K562 (cell line): ENCODE results near the gene HK1. TPM values are rescaled to one million over a fixed set of nuclear protein-coding genes. Genes with fewer than 3 reads are reported as not detected.
A peak's percentile ranks its signal among the peaks of the same experiment; 100 is the strongest.

Experiments
- ATAC-seq: fragments of 200-7000 bp; cut with Tn5 transposase; 3 replicates; pipeline ENCODE4 v1.9.1; 2020; ENCODE audit warnings: moderate library complexity
- BruUV-seq: library from RNA; stranded (reverse); fragments of 400-500 nt; replicated peaks from 2 replicates; lab custom pipeline; 2021; lab: Mats Ljungman, UMichigan
- CTCF ChIA-PET: fragments of 300-600 bp; formaldehyde crosslinking; extraction: SDS; loops from one replicate; lab custom pipeline; 2021; ENCODE audit warnings: low intra/inter-chr PET ratio; lab: Yijun Ruan, JAX
- POLR2A ChIA-PET: fragments of 300-600, 350-650 bp; sonication (Branson Sonifier 250); formaldehyde crosslinking; extraction: SDS; loops from one replicate; lab custom pipeline; 2021; ENCODE audit warnings: antibody characterized with exemption, inconsistent platforms; lab: Yijun Ruan, JAX
- DNase-seq, 4 experiments: peaks; one replicate each; pipeline versions ENCODE4 v3.0.0 to v3.0.0-alpha.2; 2011 to 2018; ENCODE audit warnings: low spot score in 3 of 4, mixed read lengths in 3 of 4; ENCODE audit errors: extremely low read depth in 1 of 4
- FAIRE-seq: peaks from 2 replicates; lab custom pipeline; 2011; peaks lifted over from hg19 to GRCh38; lab: Jason Lieb, UNC
- H2AFZ ChIP-seq: 2 replicates; pipeline ENCODE4 v1.6.0; 2011; ENCODE audit warnings: low read depth, low read length, control low read depth, inconsistent platforms
- H3K27ac ChIP-seq: fragments of 200-600 bp; 3 replicates; pipeline ENCODE4 v1.8.0; 2011; ENCODE audit warnings: low read depth, mild to moderate bottlenecking, control low read depth, inconsistent platforms, low read length, moderate library complexity, mixed read lengths; ENCODE audit errors: extremely low read depth
- H3K27me3 ChIP-seq, 2 experiments: fragments of 300-600 bp in 1 of 2; 2 replicates in 1 of 2; 3 replicates in 1 of 2; pipeline versions ENCODE4 v1.6.0 to v1.8.0; 2011; ENCODE audit warnings: inconsistent platforms in 2 of 2, low read length in 2 of 2, mild to moderate bottlenecking in 1 of 2, mixed read lengths in 1 of 2, moderate library complexity in 1 of 2; ENCODE audit not compliant: control insufficient read depth in 2 of 2, insufficient read depth in 2 of 2
- H3K36me3 ChIP-seq: fragments of 300-600 bp; 3 replicates; pipeline ENCODE4 v1.8.0; 2011; ENCODE audit warnings: mild to moderate bottlenecking, low read length, inconsistent platforms; ENCODE audit not compliant: control insufficient read depth, insufficient read depth
- H3K4me1 ChIP-seq, 2 experiments: fragments of 200-600 bp in 1 of 2; replicated peaks in 1 of 2; 2 replicates in 1 of 2; 3 replicates in 1 of 2; pipeline versions ENCODE4 v1.5.1 to v1.8.0; 2011; ENCODE audit warnings: inconsistent platforms in 2 of 2, low read length in 2 of 2, mild to moderate bottlenecking in 1 of 2, mixed read lengths in 1 of 2, moderate library complexity in 1 of 2; ENCODE audit not compliant: control insufficient read depth in 2 of 2, insufficient read depth in 2 of 2
- H3K4me2 ChIP-seq: 2 replicates; pipeline ENCODE4 v1.6.1; 2011; ENCODE audit warnings: low read length, control low read depth, inconsistent platforms, mixed read lengths; ENCODE audit not compliant: insufficient read depth
- H3K4me3 ChIP-seq: fragments of 200-600 bp; sonication (generic), shearing (Covaris generic); 2 replicates; pipeline ENCODE4 v1.5.1; 2016; ENCODE audit warnings: control low read depth, inconsistent platforms
- H3K79me2 ChIP-seq: fragments of 200-600 bp; 3 replicates; pipeline ENCODE4 v1.8.0; 2011; ENCODE audit warnings: low read length, inconsistent platforms; ENCODE audit not compliant: control insufficient read depth, insufficient read depth
- H3K9ac ChIP-seq, 2 experiments: 2 replicates each; pipeline versions ENCODE4 v1.6.0 to v1.6.1; 2011; ENCODE audit warnings: low read depth in 2 of 2, low read length in 2 of 2, control low read depth in 1 of 2, inconsistent platforms in 1 of 2, mild to moderate bottlenecking in 1 of 2, mixed read lengths in 1 of 2; ENCODE audit not compliant: insufficient read depth in 1 of 2
- H3K9me1 ChIP-seq: one replicate; pipeline ENCODE4 v1.6.0; 2011; ENCODE audit warnings: inconsistent platforms, mild to moderate bottlenecking, low read length, moderate library complexity; ENCODE audit not compliant: control insufficient read depth, insufficient read depth
- H3K9me3 ChIP-seq: replicated peaks from 2 replicates; pipeline ENCODE4 v1.5.1; 2011; ENCODE audit warnings: low read depth, low read length, inconsistent platforms; ENCODE audit not compliant: control insufficient read depth, insufficient read depth
- H4K20me1 ChIP-seq: replicated peaks from 2 replicates; pipeline ENCODE4 v1.6.1; 2011; ENCODE audit warnings: low read length, inconsistent platforms, mixed read lengths; ENCODE audit not compliant: control insufficient read depth, insufficient read depth
- BMI1 ChIP-seq: fragments of 150-350 bp; IDR thresholded peaks from 2 replicates; pipeline ENCODE4 v1.6.1; 2014; ENCODE audit warnings: low read length
- FUS ChIP-seq: fragments of 200-400 bp; formaldehyde crosslinking; optimal IDR thresholded peaks from 2 replicates; pipeline ENCODE3; 2017; ENCODE audit warnings: low read depth, low read length
- MCM5 ChIP-seq: fragments of 450-650 bp; IDR thresholded peaks from 2 replicates; pipeline ENCODE4 v1.6.1; 2016; ENCODE audit warnings: low read depth
- MYNN ChIP-seq, 2 experiments: sonication (generic); formaldehyde crosslinking in 1 of 2; IDR thresholded peaks; 2 replicates each; pipeline versions ENCODE4 v1.5.0 to v1.6.1; 2016 to 2020; ENCODE audit warnings: antibody characterized with exemption in 1 of 2, missing genetic modification reagents in 1 of 2
- NFATC3 ChIP-seq: fragments of 450-650 bp; IDR thresholded peaks from 2 replicates; pipeline ENCODE4 v1.6.1; 2017; ENCODE audit warnings: mild to moderate bottlenecking
- NFXL1 ChIP-seq: fragments of 450-650 bp; formaldehyde crosslinking; IDR thresholded peaks from 2 replicates; pipeline ENCODE4 v1.4.0; 2021; ENCODE audit warnings: mild to moderate bottlenecking
- POLR2A ChIP-seq: fragments of 450-650 bp; conservative IDR thresholded peaks from 2 replicates; pipeline ENCODE4 v1.6.1; 2016
- RFX7 ChIP-seq: fragments of 250-450 bp; sonication (Bioruptor Pico); IDR thresholded peaks from 2 replicates; pipeline ENCODE4 v1.5.1; 2021; ENCODE audit warnings: mild to moderate bottlenecking
- SRSF7 ChIP-seq: fragments of 200-400 bp; formaldehyde crosslinking; optimal IDR thresholded peaks from 2 replicates; pipeline ENCODE3; 2017; ENCODE audit warnings: mild to moderate bottlenecking, low read depth, low read length
- ZNF24 ChIP-seq: fragments of 450-650 bp; IDR thresholded peaks from 2 replicates; pipeline ENCODE4 v1.6.1; 2016
- WGBS: fragments of 100-300 bp; shearing (Covaris generic); methylation state at CpG from one replicate; pipeline ENCODE4 v1.1.6; 2016; ENCODE audit warnings: low coverage, mixed read lengths; ENCODE audit not compliant: insufficient coverage; ENCODE audit errors: missing lambda C conversion rate; 5-methylcytosine and 5-hydroxymethylcytosine counted together
- in situ Hi-C: fragments of 300-500 bp; cut with MboI; formaldehyde crosslinking; loops from 4 replicates; pipeline ENCODE4 v1.15.0; 2018; ENCODE audit warnings: inconsistent platforms, mixed read lengths
- intact Hi-C: fragments of 100-400 bp; cut with micrococcal nuclease; formaldehyde crosslinking; loops from 2 replicates; pipeline ENCODE4 v1.14.2; 2022
- polyA plus RNA-seq, 8 experiments: library from polyadenylated mRNA; depleted of rRNA in 4 of 8; stranded (reverse) in 5 of 8; unstranded in 3 of 8; fragments of >200 nt; fragmentation: Nextera tagmentation in 2 of 8; fragmentation: Illumina TruSeq in 1 of 8; extraction: Ambion mirVana in 2 of 8; extraction: Trizol in 1 of 8; gene quantifications; 2 replicates each; pipeline versions ENCODE4 v1.2.1 to v1.2.3, GENCODE V29; 2011 to 2014; ENCODE audit warnings: inconsistent platforms in 1 of 8, missing spikeins in 1 of 8
- total RNA-seq, 7 experiments: library from RNA; depleted of rRNA in 6 of 7; stranded (reverse); fragments of >200 nt in 6 of 7; fragmentation: Illumina TruSeq in 2 of 7; extraction: Trizol in 2 of 7; gene quantifications; 2 replicates each; pipeline versions ENCODE4 v1.2.1 to v1.2.3, GENCODE V29; 2011 to 2021; ENCODE audit warnings: low replicate concordance in 1 of 7
- TF ChIP-seq, protein P1 (sequence below): fragments of 250-450 bp; sonication (Bioruptor Pico); IDR thresholded peaks from 2 replicates; pipeline ENCODE4 v1.4.0; 2020; ENCODE audit warnings: mild to moderate bottlenecking, moderate library complexity

HK1 gene
- total and polyA plus RNA-seq, 9 of the 15 experiments (the other 6 are each of a cell fraction or from before 2014, with no cell fraction given): 29.2 to 444 (median 193) TPM

DNA sequence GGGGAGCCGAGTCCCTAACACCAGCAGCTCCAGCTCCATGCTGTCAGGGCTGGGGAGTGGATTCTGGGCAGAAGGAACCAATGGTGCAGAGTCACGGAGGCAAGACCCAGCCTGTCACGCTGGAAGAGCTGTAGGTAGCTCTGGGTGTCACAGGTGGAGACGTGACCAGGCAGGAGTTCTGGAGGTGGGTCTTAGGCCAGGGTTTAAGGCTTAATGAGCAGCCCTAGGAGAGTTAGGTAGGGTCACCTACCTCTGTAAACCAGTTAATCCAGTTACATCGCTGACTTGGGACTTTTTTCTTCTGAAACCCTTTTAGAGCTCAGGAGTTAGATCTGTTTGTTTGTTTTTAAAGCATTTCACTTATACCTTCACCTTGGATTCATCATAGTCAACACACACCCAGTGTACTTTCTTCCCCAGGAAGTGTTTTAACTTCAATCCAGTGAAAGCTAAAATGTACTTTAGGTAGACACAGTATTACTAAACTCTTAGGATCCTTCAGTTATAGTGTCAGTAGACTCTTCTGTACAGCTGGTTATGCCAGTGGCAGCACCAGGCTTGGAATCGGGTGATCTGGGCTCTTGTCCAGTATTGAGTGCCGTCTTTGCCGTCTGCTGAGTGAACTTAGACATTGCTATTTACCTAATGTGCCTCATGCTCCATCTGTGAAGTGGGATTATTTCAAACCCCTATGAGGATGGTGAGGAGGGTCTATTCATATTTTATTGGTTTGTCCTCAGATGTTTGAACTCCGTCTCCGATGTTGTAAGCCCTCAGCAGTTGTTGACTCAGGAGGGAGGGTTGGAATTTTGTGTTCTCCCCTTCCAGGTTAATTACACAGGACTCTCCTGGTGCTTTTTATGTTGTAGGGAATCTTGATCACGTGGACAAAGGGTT lies 107.4 kb downstream of the HK1 start:
- no peaks in the 10 kb centered on the region for H3K79me2 ChIP-seq
- H2AFZ ChIP-seq: no peak overlapping the region
- peaks cover 99% of the 10 kb centered on the region for H3K36me3 ChIP-seq
- in situ Hi-C loops (loop anchor here (5.0 kb wide), 1 partner anchor 138 kb away; no protein-coding TSS in a partner anchor), intact Hi-C loops (no loop called here)
- BruUV-seq: no TSS peak
- 0 out of 4 replicates have a peak overlapping the region, but pooled peaks of 1 of the 2 experiments have one; percentile 54 for H3K9ac ChIP-seq
- H3K9me3 ChIP-seq: no peaks in the 10 kb centered on the region
- ChIA-PET POLR2A (interaction anchor here (0.6 to 0.8 kb wide), 4 partner anchors 13 to 113 kb away, joined by 3 read pairs; no protein-coding TSS in a partner anchor), CTCF (no interaction called here)
- 94% methylated on average over 11 of the region's 11 CpGs for WGBS
- no peak for DNase-seq
- peaks cover 17% of the 10 kb centered on the region; the same call in 1 of the 2 replicates for H4K20me1 ChIP-seq
- H3K4me1 ChIP-seq: peaks cover 13% of the 10 kb centered on the region in 2 experiments; a peak in 4 of 5 replicates
- no peaks in the 10 kb centered on the region for H3K9me1 ChIP-seq
- no peak overlapping the region for H3K4me2 ChIP-seq
- no peaks in the 10 kb centered on the region for H3K27me3 ChIP-seq
- H3K4me3 ChIP-seq: no peak overlapping the region
- FAIRE-seq: no peak
- ATAC-seq: no peak
- TF ChIP-seq NFXL1 (CRISPR knock-in tag) (no peak), POLR2A (0 out of 2 replicates have a peak, but pooled peaks have one; percentile 37)
- H3K27ac ChIP-seq: no peak overlapping the region

DNA sequence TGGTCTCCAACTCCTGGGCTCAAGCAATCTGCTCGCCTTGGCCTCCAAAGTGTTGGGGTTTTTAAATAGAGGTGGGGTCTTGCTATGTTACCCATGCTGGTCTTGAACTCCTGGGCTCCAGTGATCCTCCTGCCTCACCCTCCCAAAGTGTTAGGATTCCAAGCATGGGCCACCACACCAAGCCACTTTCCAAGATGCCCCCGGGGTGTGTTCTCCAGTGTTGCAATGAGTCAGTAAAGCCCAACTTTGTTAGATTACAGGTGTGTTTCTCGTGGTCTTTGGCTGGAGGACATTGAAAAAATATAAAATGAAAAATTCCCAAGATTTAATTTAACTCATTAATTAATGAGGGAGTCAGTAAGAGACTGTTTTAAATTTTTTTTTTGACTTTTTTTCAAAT lies 109.2 kb downstream of the HK1 start:
- no peaks in the 10 kb centered on the region for H3K27me3 ChIP-seq
- no peaks in the 10 kb centered on the region for H3K9me1 ChIP-seq
- in situ Hi-C loops: loop anchor here (5.0 kb wide), 1 partner anchor 140 kb away; no protein-coding TSS in a partner anchor
- H3K4me1 ChIP-seq: peaks cover 15 to 17% of the 10 kb centered on the region in 2 experiments; a peak in 4 of 5 replicates
- ATAC-seq (no peak), DNase-seq (no peak), FAIRE-seq (no peak)
- no TSS peak for BruUV-seq
- H3K36me3 ChIP-seq: peaks cover 99% of the 10 kb centered on the region
- no peak overlapping the region for H2AFZ ChIP-seq
- ChIA-PET CTCF (no interaction called here), POLR2A (interaction anchor here (0.8 kb wide), 1 partner anchor 70 kb away, joined by 3 read pairs; no protein-coding TSS in a partner anchor)
- no peak overlapping the region for H3K27ac ChIP-seq
- H4K20me1 ChIP-seq: peaks cover 22% of the 10 kb centered on the region; the same call in 1 of the 2 replicates
- no peak overlapping the region for H3K4me3 ChIP-seq
- 87% methylated on average over 3 of the region's 3 CpGs for WGBS
- no peak overlapping the region for H3K9ac ChIP-seq
- no peak overlapping the region for H3K4me2 ChIP-seq
- intact Hi-C loops: no loop called here
- no peaks in the 10 kb centered on the region for H3K9me3 ChIP-seq
- no peaks in the 10 kb centered on the region for H3K79me2 ChIP-seq
- TF ChIP-seq, protein P1, sequence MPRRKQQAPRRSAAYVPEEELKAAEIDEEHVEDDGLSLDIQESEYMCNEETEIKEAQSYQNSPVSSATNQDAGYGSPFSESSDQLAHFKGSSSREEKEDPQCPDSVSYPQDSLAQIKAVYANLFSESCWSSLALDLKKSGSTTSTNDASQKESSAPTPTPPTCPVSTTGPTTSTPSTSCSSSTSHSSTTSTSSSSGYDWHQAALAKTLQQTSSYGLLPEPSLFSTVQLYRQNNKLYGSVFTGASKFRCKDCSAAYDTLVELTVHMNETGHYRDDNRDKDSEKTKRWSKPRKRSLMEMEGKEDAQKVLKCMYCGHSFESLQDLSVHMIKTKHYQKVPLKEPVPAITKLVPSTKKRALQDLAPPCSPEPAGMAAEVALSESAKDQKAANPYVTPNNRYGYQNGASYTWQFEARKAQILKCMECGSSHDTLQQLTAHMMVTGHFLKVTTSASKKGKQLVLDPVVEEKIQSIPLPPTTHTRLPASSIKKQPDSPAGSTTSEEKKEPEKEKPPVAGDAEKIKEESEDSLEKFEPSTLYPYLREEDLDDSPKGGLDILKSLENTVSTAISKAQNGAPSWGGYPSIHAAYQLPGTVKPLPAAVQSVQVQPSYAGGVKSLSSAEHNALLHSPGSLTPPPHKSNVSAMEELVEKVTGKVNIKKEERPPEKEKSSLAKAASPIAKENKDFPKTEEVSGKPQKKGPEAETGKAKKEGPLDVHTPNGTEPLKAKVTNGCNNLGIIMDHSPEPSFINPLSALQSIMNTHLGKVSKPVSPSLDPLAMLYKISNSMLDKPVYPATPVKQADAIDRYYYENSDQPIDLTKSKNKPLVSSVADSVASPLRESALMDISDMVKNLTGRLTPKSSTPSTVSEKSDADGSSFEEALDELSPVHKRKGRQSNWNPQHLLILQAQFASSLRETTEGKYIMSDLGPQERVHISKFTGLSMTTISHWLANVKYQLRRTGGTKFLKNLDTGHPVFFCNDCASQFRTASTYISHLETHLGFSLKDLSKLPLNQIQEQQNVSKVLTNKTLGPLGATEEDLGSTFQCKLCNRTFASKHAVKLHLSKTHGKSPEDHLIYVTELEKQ: no peak
- TF ChIP-seq FUS (no peak), ZNF24 (no peak), SRSF7 (no peak), NFATC3 (no peak), RFX7 (no peak), MCM5 (no peak), BMI1 (no peak), MYNN (IDR thresholded peaks at IDR 0.05) (no peak), MYNN (CRISPR knock-in tag; IDR thresholded peaks at IDR 0.05) (no peak)
